ENCODE data around the gene OR13C8. TPM values are rescaled to one million over a fixed set of nuclear protein-coding genes. Genes with fewer than 3 reads are reported as not detected.
"Not testable (repeated sequence)": the region's sequence is repeated elsewhere in the genome, so short reads cannot be mapped to it uniquely, and the experiment has no call there.

The OR13C8 gene
- total RNA-seq, 4 donors from 2014 or later, result not detected

GRCh38 chr9:104604801-104605200 is 35.8 kb downstream of the OR13C8 start:
- no peak for TF ChIP-seq POLR2A (IDR thresholded peaks at IDR 0.05)
- TF ChIP-seq CTCF (IDR thresholded peaks at IDR 0.05), result no peak
- Histone ChIP-seq H3K4me3 (no peak overlapping the region), H3K27me3 (no peaks in the 10 kb centered on the region), H3K4me1 (no peaks in the 10 kb centered on the region), H3K9me3 (no peaks in the 10 kb centered on the region), H3K27ac (no peak overlapping the region), H3K36me3 (no peaks in the 10 kb centered on the region)
- DNase-seq, result no peak

GRCh38 chr9:104605527-104605926 is 36.6 kb downstream of the OR13C8 start, which contains the start of gene OR13C2:
Gene OR13C2 (minus strand): TSS chr9:104605627. CDS start chr9:104605627, 0 bp downstream.
- not testable (repeated sequence) for H3K27me3 ChIP-seq, DNase-seq, H3K27ac ChIP-seq, H3K9me3 ChIP-seq, H3K4me3 ChIP-seq, H3K36me3 ChIP-seq, H3K4me1 ChIP-seq

- no peaks in the 10 kb centered on the region for H3K27me3 ChIP-seq
- no peak overlapping the region for H3K27ac ChIP-seq
- H3K4me1 ChIP-seq, result no peaks in the 10 kb centered on the region
- no peak for TF ChIP-seq POLR2A (IDR thresholded peaks at IDR 0.05)
- no peak for TF ChIP-seq CTCF (IDR thresholded peaks at IDR 0.05)
- DNase-seq, result no peak
- no peaks in the 10 kb centered on the region for H3K36me3 ChIP-seq
- H3K4me3 ChIP-seq, result no peak overlapping the region
- H3K9me3 ChIP-seq, result no peaks in the 10 kb centered on the region
Measured at GRCh38 chr9:104606152-104606551, 37.2 kb downstream of the OR13C8 start.

GRCh38 chr9:104608336-104608735 is 39.4 kb downstream of the OR13C8 start:
- Histone ChIP-seq H3K27ac (no peak overlapping the region), H3K4me1 (no peaks in the 10 kb centered on the region), H3K9me3 (no peaks in the 10 kb centered on the region), H3K27me3 (no peaks in the 10 kb centered on the region), H3K4me3 (no peak overlapping the region), H3K36me3 (no peaks in the 10 kb centered on the region)
- DNase-seq, result no peak
- TF ChIP-seq POLR2A (IDR thresholded peaks at IDR 0.05) (no peak), CTCF (IDR thresholded peaks at IDR 0.05) (no peak)

- Histone ChIP-seq H3K27me3 (no peaks in the 10 kb centered on the region), H3K9me3 (no peaks in the 10 kb centered on the region), H3K36me3 (no peaks in the 10 kb centered on the region), H3K27ac (no peak overlapping the region), H3K4me3 (no peak overlapping the region), H3K4me1 (no peaks in the 10 kb centered on the region)
- DNase-seq, result no peak
- no peak for TF ChIP-seq CTCF (IDR thresholded peaks at IDR 0.05)
Measured at GRCh38 chr9:104611213-104611612, 42.2 kb downstream of the OR13C8 start.

GRCh38 chr9:104617418-104617817 is 48.5 kb downstream of the OR13C8 start:
- Histone ChIP-seq H3K36me3 (no peaks in the 10 kb centered on the region), H3K9me3 (no peaks in the 10 kb centered on the region), H3K4me1 (no peaks in the 10 kb centered on the region), H3K4me3 (no peak overlapping the region), H3K27me3 (no peaks in the 10 kb centered on the region), H3K27ac (no peak overlapping the region)
- DNase-seq, result no peak
- TF ChIP-seq POLR2A (IDR thresholded peaks at IDR 0.05) (no peak), CTCF (IDR thresholded peaks at IDR 0.05) (no peak)

All from Peyer's patch (tissue), 4 donors.